AG04450 (cell line): ENCODE measurements around the gene ASB11. TPM values are rescaled to one million over a fixed set of nuclear protein-coding genes. Genes with fewer than 3 reads are reported as not detected.
A peak's percentile ranks its signal among the peaks of the same experiment; 100 is the strongest.

Experiments used
- CTCF ChIA-PET: fragments of 300-600, 350-600 bp; formaldehyde crosslinking; extraction: SDS; loops from one replicate; lab custom pipeline; 2022; ENCODE audit warnings: antibody characterized with exemption, inconsistent platforms; lab: Charles Lee
- POLR2A ChIA-PET: fragments of 350-600 bp; formaldehyde crosslinking; extraction: SDS; loops from one replicate; lab custom pipeline; 2021; ENCODE audit warnings: antibody characterized with exemption, inconsistent platforms; lab: Yijun Ruan, JAX
- DNase-seq: peaks from one replicate; pipeline ENCODE4 v3.0.0-alpha.2; 2011; ENCODE audit warnings: low read depth, low spot score
- H3K27ac ChIP-seq: one replicate; pipeline ENCODE4 v1.5.1; 2012; ENCODE audit warnings: low read depth, low read length, control low read depth
- H3K27me3 ChIP-seq: one replicate; pipeline ENCODE4 v1.6.0; 2012; ENCODE audit warnings: low read length; ENCODE audit not compliant: control insufficient read depth, insufficient read depth
- H3K4me3 ChIP-seq: 2 replicates; pipeline ENCODE4 v1.5.1; 2011; ENCODE audit warnings: mild to moderate bottlenecking, low read depth, low read length, control low read depth
- H3K9me3 ChIP-seq: 2 replicates; pipeline ENCODE4 v1.5.1; 2012; ENCODE audit warnings: low read length; ENCODE audit not compliant: control insufficient read depth, insufficient read depth
- CTCF ChIP-seq: IDR thresholded peaks from 2 replicates; pipeline ENCODE4 v1.5.1; 2011; ENCODE audit warnings: low read depth, low read length, control low read depth, inconsistent platforms
- polyA plus RNA-seq: library from polyadenylated mRNA; depleted of rRNA; stranded (reverse); fragments of >200 nt; gene quantifications from 2 replicates; pipeline ENCODE4 v1.2.3, GENCODE V29; 2011

Gene ASB11
- polyA plus RNA-seq, 1 experiment = not detected

- DNase-seq = peak; percentile 53
- CTCF ChIA-PET = interaction anchor here (0.6 to 11.6 kb wide), 37 partner anchors 9 to 1323 kb away, joined by 3 to 206 read pairs (median 4); partner anchors contain the start of genes BMX, PIR and VEGFD
- peak; percentile 52 for TF ChIP-seq CTCF
- Histone ChIP-seq H3K9me3 (no peaks in the 10 kb centered on the region), H3K27me3 (no peaks in the 10 kb centered on the region), H3K27ac (no peak overlapping the region), H3K4me3 (no peak overlapping the region)
- POLR2A ChIA-PET = no interaction called here
Observed at GRCh38 chrX:15349046-15349445, 33.6 kb upstream of the ASB11 start.

GRCh38 chrX:15345976-15346375 lies 30.5 kb upstream of the ASB11 start:
- Histone ChIP-seq H3K27me3 (no peaks in the 10 kb centered on the region), H3K9me3 (no peaks in the 10 kb centered on the region), H3K27ac (no peak overlapping the region), H3K4me3 (no peak overlapping the region)
- DNase-seq = no peak
- CTCF ChIA-PET = interaction anchor here (0.9 to 11.6 kb wide), 2 partner anchors 121 to 126 kb away, joined by 4 to 206 read pairs; no protein-coding TSS in a partner anchor
- no peak for TF ChIP-seq CTCF
- POLR2A ChIA-PET = no interaction called here

- DNase-seq = no peak
- H3K27ac ChIP-seq = no peak overlapping the region
- no peaks in the 10 kb centered on the region for H3K27me3 ChIP-seq
- ChIA-PET POLR2A (no interaction called here), CTCF (interaction anchor here (2.9 to 11.6 kb wide), 2 partner anchors 123 to 124 kb away, joined by 17 to 206 read pairs; no protein-coding TSS in a partner anchor)
- TF ChIP-seq CTCF = no peak
- no peak overlapping the region for H3K4me3 ChIP-seq
- H3K9me3 ChIP-seq = no peaks in the 10 kb centered on the region
Observed at GRCh38 chrX:15344106-15344505, 28.7 kb upstream of the ASB11 start.

- no peaks in the 10 kb centered on the region for H3K9me3 ChIP-seq
- H3K4me3 ChIP-seq = no peak overlapping the region
- TF ChIP-seq CTCF = no peak
- no peak overlapping the region for H3K27ac ChIP-seq
- CTCF ChIA-PET = interaction anchor here (0.6 to 2.9 kb wide), 5 partner anchors 16 to 128 kb away, joined by 3 to 17 read pairs (median 5); no protein-coding TSS in a partner anchor
- H3K27me3 ChIP-seq = peaks cover 3% of the 10 kb centered on the region
- POLR2A ChIA-PET = no interaction called here
- no peak for DNase-seq
Observed at GRCh38 chrX:15343075-15343476, 27.6 kb upstream of the ASB11 start.

- Histone ChIP-seq H3K4me3 (no peak overlapping the region), H3K27me3 (peaks cover 3% of the 10 kb centered on the region), H3K27ac (no peak overlapping the region), H3K9me3 (no peaks in the 10 kb centered on the region)
- ChIA-PET POLR2A (no interaction called here), CTCF (no interaction called here)
- no peak for DNase-seq
- TF ChIP-seq CTCF = no peak
Observed at GRCh38 chrX:15340867-15341266, 25.4 kb upstream of the ASB11 start.
